HT-29 (cell line): ENCODE results near the gene ITFG1. TPM values are rescaled to one million over a fixed set of nuclear protein-coding genes. Genes with fewer than 3 reads are reported as not detected.
"Not testable (repeated sequence)": the region's sequence is repeated elsewhere in the genome, so short reads cannot be mapped to it uniquely, and the experiment has no call there.

Experiments used
- DNase-seq: peaks from one replicate; pipeline ENCODE4 v3.0.0-alpha.2; 2015; ENCODE audit warnings: low spot score
- total RNA-seq: library from RNA; depleted of rRNA; stranded (reverse); fragments of >200 nt; shearing (Covaris generic); gene quantifications from 2 replicates; pipeline ENCODE4 v1.2.3, GENCODE V29; 2014

ITFG1 gene
- total RNA-seq, 1 experiment from 2014 or later, result 11.3 TPM

DNA sequence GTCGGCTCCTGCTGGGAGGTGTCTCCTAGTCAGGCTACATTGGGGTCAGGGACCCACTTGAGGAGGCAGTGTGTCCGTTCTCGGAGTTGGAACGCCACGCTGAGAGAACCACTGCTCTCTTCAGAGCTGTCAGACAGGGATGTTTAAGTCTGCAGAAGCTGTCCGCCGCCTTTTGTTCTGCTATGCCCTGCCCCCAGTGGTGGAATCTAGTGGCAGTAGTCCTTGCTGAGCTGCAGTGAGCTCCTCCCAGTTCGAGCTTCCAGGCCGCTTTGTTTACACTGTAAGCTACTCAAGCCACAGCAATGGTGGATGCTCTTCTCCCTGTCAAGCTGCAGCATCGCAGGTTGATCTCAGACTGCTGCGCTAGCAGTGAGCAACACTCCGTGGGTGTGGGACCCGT lies 36.0 kb downstream of the ITFG1 start:
- DNase-seq, result peak; percentile 5

DNA sequence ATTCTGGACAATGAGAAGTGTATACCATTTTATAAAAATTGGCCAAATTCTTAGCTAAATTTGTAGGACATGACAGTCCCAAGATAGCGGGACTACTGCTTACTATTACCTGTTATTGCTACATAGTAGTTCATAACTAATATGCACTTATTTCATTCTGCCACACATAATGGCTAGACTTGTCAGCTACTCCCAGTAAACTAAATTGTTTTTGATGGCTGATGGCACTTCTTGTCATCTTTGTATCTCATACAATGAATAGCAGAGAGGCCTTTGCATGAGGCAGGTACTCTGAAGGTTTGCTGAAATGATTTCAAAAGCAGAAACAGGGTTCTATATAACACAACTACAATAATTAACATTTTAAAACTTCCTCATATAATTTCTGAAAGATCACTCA lies 44.0 kb downstream of the ITFG1 start:
- DNase-seq, result no peak

DNA sequence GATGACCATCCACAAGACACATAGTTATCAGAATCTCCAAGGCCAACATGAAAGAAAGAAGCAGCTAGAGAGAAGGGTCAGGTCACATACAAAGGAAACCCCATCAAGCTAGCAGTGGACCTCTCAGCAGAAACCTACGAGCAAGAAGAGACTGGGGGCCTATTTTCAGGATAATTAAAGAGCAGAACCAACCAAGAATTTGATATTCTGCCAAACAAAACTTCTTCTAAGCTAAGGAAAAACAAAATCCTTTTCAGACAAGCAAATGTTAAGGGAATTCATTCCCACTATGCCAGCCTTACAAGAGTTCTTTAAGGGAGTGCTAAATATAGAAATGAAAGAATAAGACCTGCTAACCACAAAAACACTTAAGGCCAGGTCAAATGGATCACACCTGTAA lies 47.8 kb downstream of the ITFG1 start:
- DNase-seq, result no peak

DNA sequence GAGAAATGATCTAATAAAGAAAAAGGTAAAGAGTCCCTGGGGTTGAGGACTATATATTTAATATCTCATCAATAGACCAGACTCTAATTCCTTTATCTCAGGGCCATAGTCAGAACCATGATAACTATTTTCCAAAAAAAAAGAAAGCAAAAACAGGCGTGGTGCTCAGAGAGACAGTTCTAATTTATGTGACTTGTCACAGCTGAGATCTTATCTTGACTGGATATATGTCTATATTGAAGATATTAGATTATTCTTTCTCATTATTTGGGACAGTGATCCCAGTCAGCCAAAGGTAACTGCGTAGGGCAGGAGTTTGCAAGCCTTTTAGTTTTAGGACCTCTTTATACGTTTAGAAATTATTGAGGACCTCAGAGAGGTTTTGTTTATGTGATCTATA lies 52.4 kb downstream of the ITFG1 start:
- DNase-seq, result no peak

DNA sequence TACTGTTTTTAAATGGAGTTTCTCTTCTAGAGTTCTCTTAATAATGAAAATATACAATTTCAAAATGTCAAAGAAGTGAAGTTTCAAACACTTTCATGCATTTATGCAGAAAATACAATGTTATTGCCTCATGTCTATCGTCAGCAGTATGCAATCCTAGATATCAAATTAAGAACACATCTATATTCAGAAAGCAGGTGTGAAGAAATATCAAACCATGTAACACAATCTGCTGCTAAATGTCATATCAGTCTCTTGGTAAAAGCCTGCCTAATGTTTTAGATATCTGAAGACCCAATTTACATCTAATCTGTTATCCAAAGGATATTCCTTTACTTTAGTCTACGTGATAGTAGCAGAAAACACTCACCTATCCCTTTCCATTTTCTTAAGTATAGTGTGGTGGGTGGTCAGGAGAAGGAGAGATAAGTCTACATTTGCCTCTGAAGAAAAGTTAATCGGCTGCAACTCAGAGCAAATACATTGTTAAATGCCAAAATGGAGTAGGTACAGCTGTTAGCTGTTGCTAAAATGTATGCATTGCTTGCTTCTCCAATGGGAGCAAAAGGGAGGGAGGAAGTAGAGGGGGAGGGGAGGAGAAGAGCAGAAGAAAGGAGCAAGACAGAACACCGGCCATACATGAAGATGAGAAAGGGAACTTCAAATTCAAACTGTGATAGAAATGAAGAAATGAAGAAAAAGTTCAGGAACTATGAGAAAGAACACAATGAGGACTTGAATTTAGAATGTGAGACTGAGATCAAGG lies 64.9 kb downstream of the ITFG1 start:
- DNase-seq, result no peak

DNA sequence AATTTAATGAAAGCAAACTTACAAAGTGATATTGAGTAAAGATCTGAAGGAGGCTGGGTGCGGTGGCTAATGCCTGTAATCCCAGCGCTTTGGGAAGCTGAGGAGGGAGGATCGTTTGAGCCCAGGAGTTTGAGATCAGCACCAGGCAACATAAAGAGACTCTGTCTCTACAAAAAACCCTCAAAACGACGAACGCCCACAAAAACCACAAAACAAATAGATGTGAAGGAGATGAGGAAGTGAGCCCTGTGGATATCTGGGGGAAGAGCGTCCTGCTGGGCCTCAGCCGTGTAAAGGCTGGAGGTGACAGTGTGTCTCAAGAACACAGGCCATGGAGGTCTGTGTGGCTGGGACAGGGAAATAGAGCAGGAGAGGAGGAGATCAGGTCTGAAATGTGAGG lies 68.8 kb downstream of the ITFG1 start:
- peak; percentile 62 for DNase-seq

DNA sequence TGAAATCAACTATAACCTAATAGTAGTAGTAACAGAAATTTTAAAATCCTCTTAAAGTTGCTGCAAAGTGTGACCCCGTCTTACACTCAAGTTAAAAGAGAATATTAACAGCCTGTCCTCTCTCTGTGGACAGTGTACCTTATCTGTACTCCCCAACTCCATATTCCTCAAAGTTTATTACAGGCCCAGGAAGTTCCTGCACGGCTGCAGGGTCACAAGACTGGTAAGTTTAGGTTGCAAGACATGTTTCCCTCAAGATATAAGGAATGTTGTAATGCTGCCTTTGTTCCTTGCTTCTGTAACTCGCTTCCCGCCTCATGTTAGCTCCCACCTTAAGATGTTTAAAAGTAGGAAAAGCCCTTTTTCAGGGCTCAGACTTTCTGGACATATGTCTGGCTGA lies 72.2 kb downstream of the ITFG1 start:
- no peak for DNase-seq

DNA sequence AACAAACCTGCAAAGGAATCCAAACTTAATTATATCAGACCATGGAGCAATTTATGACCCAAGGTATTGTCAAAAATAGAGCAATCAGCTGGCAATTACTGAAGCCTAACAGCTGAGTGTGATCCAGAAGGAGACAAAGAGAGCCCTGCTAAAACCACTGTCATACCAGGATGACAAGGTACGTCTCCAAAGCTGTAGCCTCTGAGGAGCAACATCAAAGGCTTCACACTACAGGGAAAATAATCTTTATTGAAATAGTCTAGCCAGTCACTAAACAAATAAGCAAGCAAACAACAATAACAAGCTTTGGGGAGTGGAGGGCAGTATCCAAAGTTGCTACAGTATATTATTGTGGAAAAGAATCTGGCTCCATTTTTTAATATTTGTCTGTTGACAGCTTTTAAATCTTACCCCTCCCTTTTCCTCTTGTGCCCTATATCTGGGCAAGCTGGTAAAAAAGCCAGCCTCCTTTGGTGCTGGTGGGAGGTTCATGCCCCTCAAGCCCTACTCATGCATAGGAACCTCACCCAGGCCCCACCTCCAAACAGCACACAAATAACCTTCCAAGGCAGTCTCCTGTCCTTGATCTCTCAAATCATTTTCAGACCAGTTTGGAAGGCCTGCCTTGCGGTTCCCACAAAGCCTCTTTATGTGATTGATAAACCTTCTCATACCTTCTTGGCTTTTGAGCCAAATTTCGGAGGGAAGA lies 73.7 kb downstream of the ITFG1 start:
- no peak for DNase-seq

DNA sequence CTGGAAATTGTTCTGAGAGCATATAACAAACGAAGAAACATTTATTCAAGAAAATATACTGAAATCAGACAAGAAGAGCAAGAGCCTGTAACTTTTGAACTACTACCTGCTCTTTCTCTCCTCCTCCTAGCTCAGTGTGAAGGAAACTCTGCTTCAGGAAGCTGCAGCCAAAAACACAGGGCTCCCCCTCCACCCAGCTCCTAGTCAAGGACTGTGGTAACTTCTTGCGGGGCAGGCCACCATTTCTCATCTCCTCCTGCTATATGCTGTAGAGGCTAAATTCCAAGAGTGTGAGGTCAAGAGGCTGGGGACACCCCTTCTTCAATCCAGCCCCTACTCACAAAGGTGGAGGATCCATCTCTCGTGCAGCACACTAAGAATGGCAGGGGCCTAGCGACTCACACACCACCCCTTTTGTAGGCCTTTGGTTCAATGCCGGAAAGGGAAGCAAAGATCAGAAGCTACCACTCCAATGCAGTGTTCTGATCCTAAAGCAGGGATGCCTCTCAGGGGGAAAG lies 74.6 kb downstream of the ITFG1 start:
- no peak for DNase-seq

DNA sequence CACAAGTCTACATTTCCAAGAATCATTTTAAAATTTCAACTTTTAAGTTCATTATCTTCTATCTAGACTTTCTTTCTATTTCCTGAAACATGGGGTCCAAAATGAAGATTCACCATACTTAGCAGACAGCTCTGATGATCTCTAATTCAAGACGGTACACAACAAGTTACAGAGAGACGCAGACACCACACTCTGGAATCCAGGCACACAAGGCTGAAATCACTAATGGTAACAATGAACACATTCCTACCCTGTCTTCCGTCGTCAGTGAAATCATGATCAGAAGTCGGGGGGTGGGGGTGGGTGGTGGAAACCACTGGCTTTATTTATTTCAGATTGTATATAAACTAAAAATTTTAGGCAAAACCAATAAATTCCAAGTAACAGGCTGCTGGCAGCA lies 78.5 kb downstream of the ITFG1 start:
- no peak for DNase-seq

DNA sequence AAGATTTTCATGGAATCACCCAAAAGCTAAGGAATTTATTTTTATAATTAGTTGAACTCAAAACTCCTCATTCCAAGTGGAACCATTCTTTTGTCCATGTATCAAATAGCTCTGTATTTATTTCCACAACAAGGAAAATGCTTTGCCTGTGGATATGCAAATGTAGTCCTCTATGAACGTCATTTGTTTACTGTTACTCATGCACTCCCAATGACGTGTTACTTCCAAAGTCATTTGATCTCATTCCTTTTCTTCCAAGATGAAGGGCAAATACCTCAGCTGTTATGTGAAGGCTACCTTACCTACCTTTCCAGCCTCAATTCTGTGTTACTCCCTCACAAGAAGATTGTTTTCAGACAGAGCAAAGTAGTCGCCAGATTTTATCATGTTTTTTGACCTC lies 83.7 kb downstream of the ITFG1 start:
- no peak for DNase-seq

DNA sequence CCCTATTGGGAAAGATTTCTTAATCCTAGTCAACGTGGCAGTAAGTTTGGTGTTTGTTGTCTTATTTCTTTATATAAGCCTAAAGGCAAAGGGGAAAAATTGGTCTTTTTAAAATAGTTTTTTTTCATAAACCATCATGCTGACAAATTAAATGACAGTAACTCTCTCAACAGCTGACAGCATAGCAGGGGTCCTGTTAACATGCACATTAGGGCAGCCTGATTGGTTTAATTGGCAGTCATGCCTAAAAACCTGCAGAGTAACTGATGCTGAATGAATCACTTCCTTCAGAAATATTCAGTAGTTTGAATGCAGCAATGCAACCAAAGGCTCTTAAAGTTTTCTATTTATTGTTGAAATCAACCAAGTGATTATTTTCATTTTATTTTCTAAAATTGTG lies 85.4 kb downstream of the ITFG1 start:
- DNase-seq, result no peak

DNA sequence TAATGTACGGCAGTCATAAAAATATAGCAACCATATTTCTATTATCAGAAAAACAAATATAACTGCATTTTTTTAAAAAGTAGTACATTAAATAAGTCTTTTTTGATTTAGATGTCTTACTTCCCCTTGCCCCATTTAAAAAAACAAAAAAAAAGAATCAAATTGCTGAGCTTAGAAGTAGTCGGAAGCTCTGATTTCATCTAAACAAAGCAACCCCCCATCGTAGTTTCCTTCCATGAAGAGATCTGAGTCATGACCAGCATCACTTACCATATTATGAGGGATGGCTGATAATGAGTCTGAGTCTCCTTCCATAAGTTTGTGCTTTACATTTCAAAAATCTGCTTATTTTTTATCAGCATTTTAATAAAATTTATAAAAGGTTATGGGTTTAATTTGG lies 86.2 kb downstream of the ITFG1 start:
- no peak for DNase-seq

DNA sequence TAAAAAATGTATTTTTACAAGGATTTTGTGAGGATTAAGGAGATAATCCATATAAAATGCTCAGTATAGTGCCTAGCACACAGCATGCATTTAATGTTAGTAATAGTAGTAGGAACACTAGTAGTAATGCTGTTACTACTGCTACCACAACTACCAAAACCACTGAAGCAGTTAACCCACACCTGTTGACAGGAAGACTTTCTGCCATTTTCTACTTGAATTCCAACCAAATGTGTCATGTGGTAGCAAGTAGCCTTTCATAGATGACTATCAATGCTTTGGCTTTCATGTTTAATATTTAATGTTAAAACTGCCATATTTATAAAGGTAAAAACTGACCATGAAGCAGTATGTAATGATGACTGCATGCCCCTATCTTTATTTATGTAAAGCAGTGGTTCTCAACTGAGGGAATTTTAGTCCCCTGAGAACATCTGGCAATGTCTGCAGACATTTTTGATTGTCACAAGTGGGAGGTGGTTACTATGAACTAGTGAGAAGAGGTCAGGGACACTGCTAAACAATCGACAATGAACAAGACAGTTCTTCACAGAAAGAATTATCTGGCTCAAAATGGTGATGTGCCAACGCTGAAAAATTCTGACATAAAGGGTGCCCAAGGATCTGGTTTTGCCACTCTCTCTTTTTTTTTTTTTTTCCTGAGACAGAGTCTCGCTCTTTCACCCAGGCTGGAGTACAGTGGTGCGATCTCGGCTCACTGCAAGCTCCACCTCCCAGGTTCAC lies 89.4 kb downstream of the ITFG1 start:
- DNase-seq, result no peak

DNA sequence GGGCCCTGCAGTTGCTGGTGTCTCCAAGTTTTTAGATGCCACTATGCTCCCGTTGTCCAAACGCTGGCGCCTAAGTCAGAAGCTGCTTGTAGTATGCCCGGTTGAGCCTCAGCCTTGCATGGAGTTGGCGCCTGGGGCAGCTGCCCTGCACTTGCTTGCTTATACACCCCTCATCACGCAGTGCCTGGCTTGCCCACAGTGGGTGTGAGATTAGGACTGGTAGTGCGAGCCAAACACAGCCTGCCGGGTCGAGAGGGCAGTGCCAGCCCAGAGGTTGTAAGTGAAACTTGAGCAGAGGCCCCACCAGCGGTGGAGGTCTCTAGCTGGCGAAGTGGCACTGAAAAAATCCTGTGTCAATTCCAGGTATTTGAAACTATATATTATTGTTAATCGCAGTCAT lies 90.3 kb downstream of the ITFG1 start:
- no peak for DNase-seq

DNA sequence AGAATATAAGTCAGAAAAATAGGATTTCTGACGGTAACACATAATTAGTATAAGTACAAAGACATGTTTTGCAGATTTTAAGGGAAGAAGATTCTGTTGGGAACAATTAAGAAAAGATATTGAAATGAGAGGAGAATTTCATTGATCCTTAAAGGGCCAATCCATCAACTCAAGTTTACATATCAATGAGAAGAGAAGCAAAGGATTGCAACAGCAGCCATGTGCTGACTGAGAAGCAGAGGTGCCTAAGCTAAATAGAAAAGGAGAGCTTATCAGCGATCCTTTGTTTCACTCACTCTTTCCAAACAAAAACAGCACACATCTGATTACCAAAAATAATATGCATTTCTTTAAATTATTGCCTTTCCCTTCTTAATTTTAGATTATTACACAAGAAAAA lies 94.6 kb downstream of the ITFG1 start:
- DNase-seq, result no peak

DNA sequence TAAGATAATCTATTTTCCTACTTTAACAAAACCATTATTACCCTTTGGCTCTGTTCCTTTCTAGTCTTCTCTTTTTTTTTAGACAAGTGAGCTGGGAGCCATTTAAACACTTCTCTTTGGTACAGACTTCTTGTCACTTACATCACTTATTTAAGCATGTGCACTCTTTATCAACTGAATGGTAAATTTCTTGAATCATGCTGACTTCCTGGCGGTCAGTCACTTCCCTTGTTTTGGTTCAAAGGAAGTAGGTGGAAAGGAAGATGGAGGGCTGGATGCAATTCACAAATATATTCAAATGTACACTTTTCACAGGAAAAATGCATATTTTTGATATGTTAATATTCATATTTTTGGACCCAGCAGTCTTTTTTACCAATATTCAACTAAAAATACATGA lies 97.1 kb downstream of the ITFG1 start:
- DNase-seq, result no peak

DNA sequence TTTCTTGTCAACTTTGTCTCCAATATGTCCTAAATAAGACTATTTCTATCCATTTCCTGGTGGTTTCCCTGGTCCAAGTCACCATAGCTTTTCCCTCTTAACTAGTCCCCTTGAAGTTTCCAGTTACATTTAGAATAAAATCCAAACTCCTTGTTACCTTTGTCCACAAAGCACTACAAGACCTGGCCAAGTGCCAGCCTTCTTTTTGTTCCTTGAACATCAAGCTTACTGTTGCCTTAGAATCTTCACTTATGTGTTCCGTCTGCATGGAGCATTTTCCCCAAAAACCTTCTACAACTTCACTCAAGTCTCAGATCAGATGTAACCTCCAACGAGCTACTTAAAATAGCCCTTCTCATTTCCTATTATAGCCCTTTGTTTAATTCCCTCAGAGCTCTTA lies 101.4 kb downstream of the ITFG1 start:
- no peak for DNase-seq

DNA sequence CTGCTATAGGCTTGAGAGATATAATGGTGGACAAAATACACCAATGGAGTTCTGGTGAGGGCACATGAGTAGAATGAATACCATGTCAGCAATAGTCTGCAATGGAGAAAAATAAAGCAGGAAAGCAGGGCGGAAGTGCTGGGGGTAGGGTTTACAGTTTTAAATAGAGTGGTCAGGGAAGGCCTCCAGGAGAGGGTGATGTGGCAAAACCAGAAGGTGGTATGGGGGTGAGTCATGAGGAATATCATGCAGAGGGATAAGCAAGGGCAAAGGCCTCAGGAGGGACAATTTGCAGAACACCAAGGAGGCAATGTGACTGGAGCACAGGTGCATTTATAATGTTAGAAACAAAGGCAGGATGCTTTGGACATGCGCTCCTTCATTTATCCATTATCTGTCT lies 102.0 kb downstream of the ITFG1 start:
- no peak for DNase-seq

DNA sequence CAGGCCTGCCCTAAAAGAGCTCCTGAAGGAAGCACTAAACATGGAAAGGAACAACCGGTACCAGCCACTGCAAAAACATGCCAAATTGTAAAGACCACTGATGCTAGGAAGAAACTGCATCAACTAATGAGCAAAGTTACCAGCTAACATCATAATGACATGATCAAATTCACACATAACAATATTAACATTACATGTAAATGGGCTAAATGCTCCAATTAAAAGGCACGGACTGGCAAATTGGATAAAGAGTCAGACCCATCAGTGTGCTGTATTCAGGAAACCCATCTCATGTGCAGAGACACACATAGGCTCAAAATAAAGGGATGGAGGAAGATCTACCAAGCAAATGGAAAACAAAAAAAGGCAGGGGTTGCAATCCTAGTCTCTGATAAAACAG lies 111.8 kb downstream of the ITFG1 start:
- not testable (repeated sequence) for DNase-seq

DNA sequence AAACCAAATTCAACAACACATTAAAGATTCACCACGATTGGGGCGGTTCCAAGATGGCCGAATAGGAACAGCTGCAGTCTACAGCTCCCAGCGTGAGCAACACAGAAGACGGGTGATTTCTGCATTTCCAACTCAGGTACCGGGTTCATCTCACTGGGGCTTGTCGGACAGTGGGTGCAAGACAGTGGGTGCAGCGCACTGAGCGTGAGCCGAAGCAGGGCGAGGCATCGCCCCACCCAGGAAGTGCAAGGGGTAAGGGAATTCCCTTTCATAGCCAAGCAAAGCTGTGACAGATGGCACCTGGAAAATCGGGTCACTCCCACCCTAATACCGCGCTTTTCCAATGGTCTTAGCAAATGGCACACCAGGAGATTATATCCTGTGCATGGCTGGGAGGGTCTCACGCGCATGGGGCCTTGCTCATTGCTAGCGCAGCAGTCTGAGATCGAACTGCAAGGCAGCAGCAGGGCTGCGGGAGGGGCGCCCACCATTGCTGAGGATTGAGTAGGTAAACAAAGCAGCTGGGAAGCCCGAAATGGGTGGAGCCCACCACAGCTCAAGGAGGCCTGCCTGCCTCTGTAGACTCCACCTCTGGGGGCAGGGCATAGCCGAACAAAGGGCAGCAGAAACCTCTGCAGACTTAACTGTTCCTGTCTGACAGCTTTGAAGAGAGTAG lies 113.7 kb downstream of the ITFG1 start:
- DNase-seq, result not testable (repeated sequence)

DNA sequence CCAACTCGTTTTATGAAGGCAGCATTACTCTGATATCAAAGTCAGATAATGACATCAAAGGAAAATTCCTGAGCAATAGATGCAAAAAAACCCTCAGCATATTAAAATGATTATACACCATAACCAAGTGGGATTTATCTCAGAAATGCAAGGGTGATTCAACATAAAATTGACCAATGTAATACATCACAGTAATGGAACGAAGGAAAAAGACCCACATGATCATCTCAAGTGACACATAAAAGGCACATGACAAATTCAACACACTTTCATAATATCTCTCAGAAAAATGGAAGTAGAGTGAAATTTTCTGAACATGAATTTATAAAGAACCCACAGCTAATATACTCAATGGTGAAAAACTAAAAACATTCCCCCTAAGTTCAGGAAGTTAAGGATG lies 118.8 kb downstream of the ITFG1 start:
- DNase-seq, result no peak
